ENCODE results near the gene NKX6-2.
"Not testable (repeated sequence)": the region's sequence is repeated elsewhere in the genome, so short reads cannot be mapped to it uniquely, and the experiment has no call there.

Gene NKX6-2

GRCh38 chr10:132783940-132784865 is 1.7 kb downstream of the NKX6-2 start:
- peaks cover 13% of the 10 kb centered on the region for H3K27me3 Mint-ChIP-seq
- H3K27ac Mint-ChIP-seq = no peak overlapping the region
- no peaks in the 10 kb centered on the region for H3K9me3 Mint-ChIP-seq
- peaks cover 3% of the 10 kb centered on the region for H3K4me1 Mint-ChIP-seq (ENCODE audit: low read depth)
- peaks cover 18% of the 10 kb centered on the region for H3K36me3 Mint-ChIP-seq (ENCODE audit: low read depth)
- no peak overlapping the region for H3K4me3 Mint-ChIP-seq

DNA sequence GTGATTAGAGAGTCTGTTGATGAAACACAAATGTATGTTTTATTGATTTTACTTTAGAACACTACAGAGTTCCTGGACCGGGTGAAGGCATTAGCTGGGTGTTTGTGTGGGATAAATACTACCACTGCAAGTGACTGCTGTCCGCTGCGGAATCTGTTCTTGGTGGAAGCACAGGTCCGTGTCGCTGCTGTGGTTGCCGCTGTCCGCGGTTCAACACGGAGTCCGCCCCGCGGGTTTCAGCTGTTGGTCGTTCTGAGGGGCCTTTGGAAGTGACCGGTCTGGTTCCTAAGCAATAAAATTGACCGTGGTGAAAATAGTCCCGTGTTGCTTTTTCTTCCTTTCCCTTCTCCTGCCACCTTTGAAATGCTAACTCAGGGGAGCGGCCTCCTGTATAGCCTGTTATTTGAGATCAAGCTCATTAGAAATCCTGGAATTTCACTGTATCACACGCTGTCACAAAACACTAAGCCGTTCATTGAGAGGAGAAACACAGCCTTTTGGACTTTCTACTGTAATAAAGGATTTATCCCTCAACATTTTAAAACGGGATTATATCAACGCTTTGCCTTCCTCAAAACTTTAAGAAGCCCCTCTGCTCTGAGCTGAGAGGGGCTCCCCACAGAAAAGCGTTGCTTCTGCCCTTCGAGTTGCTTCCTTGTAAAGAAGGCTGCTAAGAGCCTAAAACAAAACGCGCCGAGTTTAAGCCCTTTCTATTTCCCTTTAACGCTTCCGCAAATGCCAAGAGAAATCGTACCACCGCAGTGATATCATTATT is 2.6 kb downstream of the NKX6-2 start:
- H3K27ac Mint-ChIP-seq = no peak overlapping the region
- peaks cover 18% of the 10 kb centered on the region for H3K36me3 Mint-ChIP-seq (ENCODE audit: low read depth)
- H3K4me3 Mint-ChIP-seq = no peak overlapping the region
- H3K27me3 Mint-ChIP-seq = peaks cover 13% of the 10 kb centered on the region
- H3K4me1 Mint-ChIP-seq (ENCODE audit: low read depth) = peaks cover 3% of the 10 kb centered on the region
- H3K9me3 Mint-ChIP-seq = no peaks in the 10 kb centered on the region

GRCh38 chr10:132781556-132781955 is 4.4 kb downstream of the NKX6-2 start:
- Mint-ChIP-seq H3K4me3 (no peak overlapping the region), H3K36me3 (ENCODE audit: low read depth) (peaks cover 18% of the 10 kb centered on the region), H3K27me3 (peaks cover 13% of the 10 kb centered on the region), H3K27ac (no peak overlapping the region), H3K4me1 (ENCODE audit: low read depth) (peaks cover 3% of the 10 kb centered on the region), H3K9me3 (no peaks in the 10 kb centered on the region)

DNA sequence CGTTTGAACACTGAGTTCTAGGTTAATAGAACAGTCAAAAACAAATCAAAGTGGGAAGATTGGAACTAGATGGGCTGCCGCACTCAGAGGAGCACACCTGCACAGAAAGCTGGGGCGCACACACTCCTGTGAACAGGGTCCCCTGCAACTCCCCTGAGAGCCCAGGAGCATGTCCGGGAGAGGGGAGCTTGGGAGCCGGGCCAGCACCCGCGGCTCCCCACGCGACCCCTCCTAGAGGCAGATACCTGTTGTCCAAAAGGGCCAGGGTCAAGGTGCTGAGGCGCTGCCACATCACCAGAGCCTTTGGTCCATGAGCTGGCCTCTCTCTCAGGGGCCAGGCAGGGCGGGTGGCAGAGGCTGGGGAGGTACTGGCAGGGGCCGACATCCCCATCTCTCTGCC is 5.6 kb downstream of the NKX6-2 start:
- Mint-ChIP-seq H3K27ac (no peak overlapping the region), H3K36me3 (ENCODE audit: low read depth) (peaks cover 18% of the 10 kb centered on the region), H3K9me3 (no peaks in the 10 kb centered on the region), H3K4me3 (no peak overlapping the region), H3K4me1 (ENCODE audit: low read depth) (peaks cover 3% of the 10 kb centered on the region), H3K27me3 (peaks cover 13% of the 10 kb centered on the region)

DNA sequence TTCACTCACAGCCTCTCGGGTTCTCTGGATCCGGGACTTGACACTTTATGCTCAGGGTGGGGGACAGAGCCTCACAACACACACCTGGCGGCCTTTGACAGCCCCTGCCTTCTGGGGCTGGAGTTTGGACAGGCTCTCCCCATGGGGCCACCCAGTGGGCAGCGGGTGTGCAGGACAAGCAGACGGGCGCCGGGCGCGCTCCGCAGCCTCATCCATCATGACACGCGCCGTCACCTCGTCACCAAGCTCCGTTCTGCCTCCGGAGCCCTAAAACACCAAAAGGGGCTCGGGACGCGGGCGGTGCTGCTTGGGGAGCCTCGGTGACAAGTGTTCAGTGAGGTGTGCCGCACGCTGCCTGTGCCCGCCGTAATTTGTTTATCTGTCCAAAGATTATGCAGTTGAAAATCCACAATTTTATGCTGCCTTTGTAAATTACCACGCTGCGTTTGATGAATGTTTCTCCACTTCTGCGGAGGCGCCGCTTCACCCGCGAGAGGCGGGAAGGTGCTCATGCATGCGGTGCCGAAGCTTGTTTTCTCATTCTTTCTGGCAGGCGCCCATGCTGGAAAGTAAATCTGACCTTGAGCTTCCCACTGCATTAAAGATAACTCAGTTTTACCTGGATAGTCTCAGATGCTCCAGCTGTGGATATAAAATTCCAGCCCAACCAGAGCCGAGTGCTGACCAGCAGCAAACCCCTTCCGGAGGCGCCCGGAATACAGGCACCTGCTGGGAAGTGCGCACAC is 6.2 kb downstream of the NKX6-2 start:
- Mint-ChIP-seq H3K27ac (no peak overlapping the region), H3K4me1 (ENCODE audit: low read depth) (peaks cover 3% of the 10 kb centered on the region)

GRCh38 chr10:132777441-132777840 is 8.5 kb downstream of the NKX6-2 start:
- Mint-ChIP-seq H3K4me1 (ENCODE audit: low read depth) (no peaks in the 10 kb centered on the region), H3K27me3 (no peaks in the 10 kb centered on the region), H3K27ac (no peak overlapping the region), H3K4me3 (no peak overlapping the region), H3K9me3 (no peaks in the 10 kb centered on the region), H3K36me3 (ENCODE audit: low read depth) (peaks cover 4% of the 10 kb centered on the region)

More for the DNA sequence above, 6.2 kb downstream of the NKX6-2 start:
- no peaks in the 10 kb centered on the region for H3K9me3 Mint-ChIP-seq
- H3K27me3 Mint-ChIP-seq = peaks cover 13% of the 10 kb centered on the region
- no peak overlapping the region for H3K4me3 Mint-ChIP-seq
- H3K36me3 Mint-ChIP-seq (ENCODE audit: low read depth) = peaks cover 18% of the 10 kb centered on the region

DNA sequence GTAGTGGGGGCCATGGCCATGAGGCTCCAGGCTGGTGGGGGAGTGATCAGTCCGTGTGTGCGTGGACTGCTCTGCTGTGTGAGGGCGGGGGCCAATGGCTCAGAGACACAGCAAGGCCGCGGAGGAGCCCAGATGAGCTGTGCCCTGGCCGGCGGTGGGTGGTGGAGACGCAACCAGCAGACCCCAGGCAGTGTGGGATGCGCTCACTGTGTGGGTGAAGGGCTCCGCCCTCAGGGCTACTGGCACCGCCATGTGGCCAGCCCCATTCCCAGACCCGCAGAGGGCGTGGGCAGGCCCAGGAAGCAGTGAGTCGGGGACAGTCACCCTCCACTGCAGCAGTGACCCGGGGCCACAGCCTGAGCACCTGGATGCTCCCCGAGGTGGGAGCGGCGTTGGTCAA is 9.1 kb downstream of the NKX6-2 start:
- Mint-ChIP-seq H3K36me3 (ENCODE audit: low read depth) (peaks cover 2% of the 10 kb centered on the region), H3K4me3 (no peak overlapping the region), H3K27ac (no peak overlapping the region), H3K9me3 (no peaks in the 10 kb centered on the region), H3K4me1 (ENCODE audit: low read depth) (no peaks in the 10 kb centered on the region), H3K27me3 (no peaks in the 10 kb centered on the region)

DNA sequence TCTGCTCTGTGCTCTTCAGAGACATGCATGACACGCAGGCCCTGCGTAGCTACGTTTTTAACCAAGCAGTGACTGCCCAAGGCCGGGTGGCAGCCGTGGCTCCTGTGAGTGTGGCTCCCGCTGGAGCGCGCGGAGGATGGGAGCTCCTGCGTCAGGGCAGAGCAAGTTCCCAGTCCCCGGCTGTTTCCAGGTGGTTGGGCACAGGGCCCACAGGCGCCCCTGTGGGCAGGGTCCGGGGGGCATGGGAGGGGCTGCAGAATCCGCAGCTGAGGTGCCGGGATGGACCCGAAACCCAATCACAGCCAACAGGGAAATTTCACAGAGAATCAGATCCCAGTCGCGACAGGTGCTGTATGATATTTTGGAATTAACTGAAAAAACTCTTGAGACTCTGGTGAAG is 9.8 kb downstream of the NKX6-2 start:
- no peaks in the 10 kb centered on the region for H3K9me3 Mint-ChIP-seq
- no peak overlapping the region for H3K4me3 Mint-ChIP-seq
- H3K27me3 Mint-ChIP-seq = no peaks in the 10 kb centered on the region
- no peaks in the 10 kb centered on the region for H3K4me1 Mint-ChIP-seq (ENCODE audit: low read depth)
- H3K27ac Mint-ChIP-seq = no peak overlapping the region
- no peaks in the 10 kb centered on the region for H3K36me3 Mint-ChIP-seq (ENCODE audit: low read depth)

DNA sequence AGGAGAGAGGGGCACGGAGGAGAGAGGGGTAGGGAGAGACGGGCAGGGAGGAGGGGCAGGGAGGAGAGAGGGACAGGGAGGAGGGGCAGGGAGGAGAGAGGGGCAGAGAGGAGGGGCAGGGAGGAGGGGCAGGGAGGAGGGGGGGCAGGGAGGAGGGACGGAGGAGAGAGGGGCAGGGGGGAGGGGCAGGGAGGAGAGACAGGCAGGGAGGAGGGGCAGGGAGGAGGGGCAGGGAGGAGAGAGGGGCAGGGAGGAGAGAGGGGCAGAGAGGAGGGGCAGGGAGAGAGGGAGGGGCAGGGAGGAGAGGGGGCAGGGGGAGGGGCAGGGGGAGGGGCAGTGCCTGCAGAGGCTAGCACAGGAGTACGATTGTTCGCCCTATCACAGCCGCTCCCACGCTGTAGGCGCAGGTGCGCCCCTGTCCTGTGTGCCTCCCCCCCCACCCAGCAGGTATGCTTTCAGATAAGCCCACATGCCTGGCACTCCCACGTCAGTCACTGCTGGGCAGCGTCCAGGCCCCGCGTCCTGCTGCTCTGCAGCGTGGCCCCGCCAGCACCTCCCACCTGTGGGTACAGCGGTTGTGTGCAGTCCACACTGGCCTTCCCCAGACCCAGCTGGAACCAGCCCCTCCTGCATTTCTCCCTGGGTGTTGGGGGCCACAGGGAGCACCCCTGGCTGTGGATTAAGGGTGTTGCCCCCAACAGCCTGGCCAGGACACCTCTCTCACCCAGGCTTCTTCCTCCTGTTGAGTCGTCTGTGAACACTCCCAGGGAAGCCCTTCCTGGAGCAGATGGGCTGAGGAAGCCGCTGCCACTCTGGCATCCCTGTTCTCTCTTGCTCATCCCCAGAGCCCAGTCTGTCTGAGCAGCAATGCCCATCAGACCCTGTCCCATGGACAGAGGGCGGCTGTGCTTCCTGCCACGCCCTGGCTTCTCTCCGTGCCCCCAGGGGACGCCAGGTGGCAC is 10.8 kb downstream of the NKX6-2 start:
- peaks cover 3% of the 10 kb centered on the region for H3K36me3 Mint-ChIP-seq (ENCODE audit: low read depth)
- H3K27me3 Mint-ChIP-seq = no peaks in the 10 kb centered on the region
- no peak overlapping the region for H3K27ac Mint-ChIP-seq
- no peaks in the 10 kb centered on the region for H3K9me3 Mint-ChIP-seq
- no peaks in the 10 kb centered on the region for H3K4me1 Mint-ChIP-seq (ENCODE audit: low read depth)
- no peak overlapping the region for H3K4me3 Mint-ChIP-seq

DNA sequence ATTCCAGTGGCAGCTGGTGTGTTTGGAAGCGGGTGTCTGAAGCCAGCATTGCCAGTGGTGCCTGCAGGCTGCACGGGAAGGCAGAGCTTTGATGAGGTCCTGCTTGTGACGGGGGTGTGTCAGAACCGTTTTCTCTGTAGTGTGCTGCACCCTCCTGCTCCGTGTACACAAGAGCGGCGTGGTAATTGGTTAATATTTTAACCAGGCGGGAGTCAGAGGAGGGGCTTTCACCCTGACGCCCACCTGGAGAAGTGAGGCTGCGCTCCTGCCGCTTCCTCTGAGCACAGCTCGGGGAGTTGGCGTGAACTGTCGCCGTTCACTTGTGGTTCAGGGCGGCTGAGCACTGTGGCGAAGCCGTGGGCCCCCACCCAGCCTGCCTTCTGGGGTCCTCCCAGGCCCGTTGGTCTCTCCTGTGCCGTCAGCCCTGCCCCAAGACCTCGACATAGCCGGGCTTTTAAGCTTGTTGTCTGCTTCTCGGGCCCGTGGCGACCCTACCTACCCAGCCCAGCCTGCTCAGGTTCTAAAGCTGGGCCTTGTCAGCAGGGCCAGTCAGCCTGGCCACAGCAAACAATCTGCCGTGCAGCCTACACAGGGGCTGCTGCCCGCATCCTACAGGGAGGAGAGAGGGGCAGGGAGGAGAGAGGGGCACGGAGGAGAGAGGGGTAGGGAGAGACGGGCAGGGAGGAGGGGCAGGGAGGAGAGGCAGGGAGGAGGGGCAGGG is 11.6 kb downstream of the NKX6-2 start:
- no peaks in the 10 kb centered on the region for H3K4me1 Mint-ChIP-seq (ENCODE audit: low read depth)
- H3K27ac Mint-ChIP-seq = no peak overlapping the region
- H3K4me3 Mint-ChIP-seq = no peak overlapping the region
- H3K9me3 Mint-ChIP-seq = no peaks in the 10 kb centered on the region
- H3K27me3 Mint-ChIP-seq = no peaks in the 10 kb centered on the region
- peaks cover 4% of the 10 kb centered on the region for H3K36me3 Mint-ChIP-seq (ENCODE audit: low read depth)

- not testable (repeated sequence) for H3K27ac Mint-ChIP-seq; H3K4me3 Mint-ChIP-seq; H3K27me3 Mint-ChIP-seq; H3K4me1 Mint-ChIP-seq (ENCODE audit: low read depth); H3K9me3 Mint-ChIP-seq
- peaks cover 17% of the 10 kb centered on the region for H3K36me3 Mint-ChIP-seq (ENCODE audit: low read depth)
Measured at GRCh38 chr10:132772816-132773215, 13.1 kb downstream of the NKX6-2 start.

GRCh38 chr10:132770061-132771021 is 15.6 kb downstream of the NKX6-2 start:
- no peak overlapping the region for H3K4me3 Mint-ChIP-seq
- no peaks in the 10 kb centered on the region for H3K9me3 Mint-ChIP-seq
- no peaks in the 10 kb centered on the region for H3K27me3 Mint-ChIP-seq
- peaks cover 24% of the 10 kb centered on the region for H3K36me3 Mint-ChIP-seq (ENCODE audit: low read depth)
- H3K4me1 Mint-ChIP-seq (ENCODE audit: low read depth) = no peaks in the 10 kb centered on the region
- H3K27ac Mint-ChIP-seq = no peak overlapping the region

Measured in stimulated activated naive CD8-positive, alpha-beta T cell treated with anti-CD3 and anti-CD28 coated beads, Interleukin-15, Interleukin-2, amounts not matched to agents 100 ng/mL and 50 ng/mL, for 24 hours (primary cell).